Esophagus squamous epithelium (tissue), 4 donors: ENCODE measurements around the gene GRIK2.

ENCODE experiments used
- POLR2A ChIP-seq, 4 donors: fragments of 450-650 bp; IDR thresholded peaks; one replicate each; pipeline ENCODE4 v1.6.1; 2017; ENCODE audit warnings: antibody characterized with exemption in 4 of 4, mild to moderate bottlenecking in 4 of 4, moderate library complexity in 3 of 4
- TF ChIP-seq, protein P1 (sequence below), 6 experiments: fragments of 450-650 bp in 4 of 6; fragments of 200-600 bp in 2 of 6; sonication (generic) in 2 of 6; IDR thresholded peaks; one replicate each; pipeline ENCODE4 v1.5.1; 2016 to 2019; ENCODE audit warnings: antibody characterized with exemption in 6 of 6, mild to moderate bottlenecking in 4 of 6, moderate library complexity in 4 of 6

GRCh38 chr6:101400326-101401135 lies 7.0 kb downstream of the GRIK2 start:
- TF ChIP-seq, protein P1, sequence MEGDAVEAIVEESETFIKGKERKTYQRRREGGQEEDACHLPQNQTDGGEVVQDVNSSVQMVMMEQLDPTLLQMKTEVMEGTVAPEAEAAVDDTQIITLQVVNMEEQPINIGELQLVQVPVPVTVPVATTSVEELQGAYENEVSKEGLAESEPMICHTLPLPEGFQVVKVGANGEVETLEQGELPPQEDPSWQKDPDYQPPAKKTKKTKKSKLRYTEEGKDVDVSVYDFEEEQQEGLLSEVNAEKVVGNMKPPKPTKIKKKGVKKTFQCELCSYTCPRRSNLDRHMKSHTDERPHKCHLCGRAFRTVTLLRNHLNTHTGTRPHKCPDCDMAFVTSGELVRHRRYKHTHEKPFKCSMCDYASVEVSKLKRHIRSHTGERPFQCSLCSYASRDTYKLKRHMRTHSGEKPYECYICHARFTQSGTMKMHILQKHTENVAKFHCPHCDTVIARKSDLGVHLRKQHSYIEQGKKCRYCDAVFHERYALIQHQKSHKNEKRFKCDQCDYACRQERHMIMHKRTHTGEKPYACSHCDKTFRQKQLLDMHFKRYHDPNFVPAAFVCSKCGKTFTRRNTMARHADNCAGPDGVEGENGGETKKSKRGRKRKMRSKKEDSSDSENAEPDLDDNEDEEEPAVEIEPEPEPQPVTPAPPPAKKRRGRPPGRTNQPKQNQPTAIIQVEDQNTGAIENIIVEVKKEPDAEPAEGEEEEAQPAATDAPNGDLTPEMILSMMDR (IDR thresholded peaks at IDR 0.05): no peak
- TF ChIP-seq POLR2A (IDR thresholded peaks at IDR 0.05): no peak
